GM12892 (cell line): ENCODE measurements around the gene SOX18.
A peak's percentile ranks its signal among the peaks of the same experiment; 100 is the strongest.

Experiments used
- DNase-seq: peaks from one replicate; pipeline ENCODE4 v3.0.0; 2011; ENCODE audit not compliant: insufficient read length
- FAIRE-seq: peaks from 2 replicates; lab custom pipeline; 2011; peaks lifted over from hg19 to GRCh38; lab: Jason Lieb, UNC
- POLR2A ChIP-seq: IDR thresholded peaks from 2 replicates; pipeline ENCODE4 v1.6.1; 2011; ENCODE audit warnings: low read depth, low read length, control low read depth
- POLR2AphosphoS5 ChIP-seq: IDR thresholded peaks from 2 replicates; pipeline ENCODE4 v1.6.1; 2011; ENCODE audit warnings: low read depth, low read length, control low read depth
- TAF1 ChIP-seq: IDR thresholded peaks from 2 replicates; pipeline ENCODE4 v1.6.1; 2011; ENCODE audit warnings: low read depth, mild to moderate bottlenecking, control low read depth, low read length, borderline replicate concordance

The SOX18 gene

DNA sequence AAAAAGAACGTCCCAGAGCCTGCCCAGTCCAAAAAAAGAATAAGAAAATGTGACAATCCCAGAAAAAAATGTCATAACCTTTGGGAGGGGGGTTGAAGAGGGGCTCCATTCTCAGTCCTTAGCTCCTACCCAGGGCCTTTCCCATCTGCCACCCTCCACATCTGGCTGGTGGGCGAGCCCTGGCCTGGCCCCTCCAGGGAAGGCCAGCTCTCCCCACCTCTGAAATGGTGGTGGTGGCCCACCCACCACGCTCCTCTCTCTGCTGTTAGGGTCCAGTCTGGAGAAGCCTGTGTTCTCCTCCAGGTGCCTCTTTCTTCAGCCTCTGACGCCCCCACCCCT lies 29.5 kb upstream of the SOX18 start:
- TF ChIP-seq POLR2A = no peak
- TF ChIP-seq TAF1 = no peak
- TF ChIP-seq POLR2AphosphoS5 = no peak
- DNase-seq = no peak
- peak; percentile 53 for FAIRE-seq

GRCh38 chr20:64077876-64078551 lies 28.6 kb upstream of the SOX18 start:
- TF ChIP-seq POLR2AphosphoS5 = no peak
- TF ChIP-seq POLR2A = no peak
- no peak for TF ChIP-seq TAF1
- FAIRE-seq (peak; percentile 81), DNase-seq (no peak)

DNA sequence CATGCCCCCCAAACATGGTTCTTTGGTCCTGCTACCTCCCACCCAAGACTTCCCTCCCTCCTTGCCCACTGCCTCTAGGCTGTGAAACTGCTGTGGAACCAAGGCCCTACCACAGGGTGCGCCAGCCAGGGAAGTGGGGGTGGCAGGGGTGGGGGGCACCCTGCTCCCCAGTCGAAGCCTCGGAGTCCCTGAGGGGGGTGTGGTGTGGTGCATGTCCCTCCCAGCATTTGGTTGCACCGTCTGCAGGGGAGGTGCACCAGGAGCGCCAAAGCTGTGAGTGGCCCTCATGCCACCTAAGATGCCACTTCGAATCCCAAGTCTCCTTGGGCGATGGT lies 28.1 kb upstream of the SOX18 start:
- TF ChIP-seq TAF1 (no peak), POLR2AphosphoS5 (no peak), POLR2A (no peak)
- no peak for FAIRE-seq
- no peak for DNase-seq

DNA sequence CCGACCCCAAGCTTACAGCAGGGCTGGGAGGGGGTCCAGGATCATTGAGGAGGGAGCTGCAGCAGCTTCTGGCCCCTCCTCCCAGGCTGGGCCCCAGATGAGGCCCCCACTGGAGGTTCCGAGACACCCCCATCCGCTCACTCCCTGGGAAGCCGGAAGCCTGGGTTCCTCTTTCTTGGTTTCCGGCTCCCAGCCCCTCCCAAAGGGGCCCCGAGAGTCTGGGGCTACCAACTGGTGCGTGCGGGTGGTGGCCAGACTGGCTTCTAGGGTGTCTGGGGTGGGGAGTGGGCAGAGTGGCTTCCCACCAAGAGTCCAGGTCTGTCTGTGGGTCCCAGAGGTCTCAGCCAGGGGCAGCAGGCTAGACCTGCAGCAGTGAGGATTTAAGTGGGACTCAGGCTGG lies 27.7 kb upstream of the SOX18 start:
- peak; percentile 83 for FAIRE-seq
- TF ChIP-seq POLR2AphosphoS5 (0 out of 2 replicates have a peak, but pooled peaks have one; percentile 31), TAF1 (0 out of 2 replicates have a peak, but pooled peaks have one; percentile 71), POLR2A (peak; percentile 54)
- peak; percentile 71 for DNase-seq

DNA sequence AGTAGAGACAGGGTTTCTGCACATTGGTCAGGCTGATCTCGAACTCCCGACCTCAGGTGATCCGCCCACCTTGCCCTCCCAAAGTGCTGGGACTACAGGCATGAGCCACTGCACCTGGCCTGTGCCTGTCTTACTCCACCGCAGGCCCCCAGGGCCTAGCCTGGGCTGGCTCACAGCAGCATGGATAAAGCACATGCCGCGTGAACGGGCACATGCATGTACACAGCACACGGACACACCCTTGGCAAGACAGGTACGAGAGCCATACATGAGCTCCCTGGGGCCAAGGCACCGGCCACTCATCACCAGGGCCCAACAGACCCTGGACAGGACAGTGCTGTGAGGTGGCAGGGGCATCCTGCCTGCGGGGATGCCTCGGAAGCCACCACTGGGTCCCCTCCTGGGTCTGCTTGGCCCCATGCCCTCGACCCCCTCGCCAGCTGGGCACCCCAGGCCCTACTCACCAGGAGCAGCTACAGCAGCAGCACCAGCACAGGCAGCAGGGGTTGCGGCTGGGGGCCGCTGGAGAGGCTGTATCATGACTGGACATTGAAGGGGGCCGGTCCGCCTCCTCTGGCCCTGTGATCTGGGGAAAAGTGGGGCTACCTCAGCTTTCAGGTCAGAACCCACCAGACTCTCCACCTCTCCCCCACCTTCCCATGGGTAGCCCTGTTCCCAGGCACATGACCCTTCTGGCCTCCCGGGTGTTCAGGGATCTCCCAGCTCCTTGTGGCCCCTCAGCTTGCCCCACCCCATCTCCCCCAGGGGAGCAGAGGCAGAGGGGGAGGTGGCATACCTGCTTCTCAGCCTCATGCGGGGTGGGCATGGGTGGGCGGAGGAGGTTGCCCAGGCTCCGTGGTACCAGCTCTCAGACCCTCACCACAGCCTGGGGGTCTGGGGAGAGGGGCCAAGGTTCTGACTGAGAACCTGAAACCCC lies 26.9 kb upstream of the SOX18 start:
- no peak for DNase-seq
- FAIRE-seq = peak; percentile 70
- TF ChIP-seq TAF1 = no peak

- FAIRE-seq (no peak), DNase-seq (no peak)
- TF ChIP-seq TAF1 = no peak
- no peak for TF ChIP-seq POLR2AphosphoS5
- TF ChIP-seq POLR2A = no peak
Measured at GRCh38 chr20:64075556-64075955, 26.1 kb upstream of the SOX18 start.

DNA sequence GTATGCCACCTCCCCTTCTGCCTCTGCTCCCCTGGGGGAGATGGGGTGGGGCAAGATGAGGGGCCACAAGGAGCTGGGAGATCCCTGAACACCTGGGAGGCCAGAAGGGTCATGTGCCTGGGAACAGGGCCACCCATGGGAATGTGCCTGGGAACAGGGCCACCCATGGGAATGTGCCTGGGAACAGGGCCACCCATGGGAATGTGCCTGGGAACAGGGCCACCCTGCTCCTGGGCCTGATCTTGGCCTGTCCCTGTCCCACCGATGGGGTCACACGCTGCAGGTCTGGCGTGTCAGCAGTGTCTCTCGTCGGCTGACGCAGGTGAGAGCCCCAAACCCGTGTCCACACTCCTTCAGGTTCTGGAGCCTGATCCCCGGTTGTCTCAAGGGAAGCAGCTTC lies 25.5 kb upstream of the SOX18 start:
- no peak for DNase-seq
- FAIRE-seq = no peak
- no peak for TF ChIP-seq TAF1
- no peak for TF ChIP-seq POLR2AphosphoS5
- TF ChIP-seq POLR2A = no peak

DNA sequence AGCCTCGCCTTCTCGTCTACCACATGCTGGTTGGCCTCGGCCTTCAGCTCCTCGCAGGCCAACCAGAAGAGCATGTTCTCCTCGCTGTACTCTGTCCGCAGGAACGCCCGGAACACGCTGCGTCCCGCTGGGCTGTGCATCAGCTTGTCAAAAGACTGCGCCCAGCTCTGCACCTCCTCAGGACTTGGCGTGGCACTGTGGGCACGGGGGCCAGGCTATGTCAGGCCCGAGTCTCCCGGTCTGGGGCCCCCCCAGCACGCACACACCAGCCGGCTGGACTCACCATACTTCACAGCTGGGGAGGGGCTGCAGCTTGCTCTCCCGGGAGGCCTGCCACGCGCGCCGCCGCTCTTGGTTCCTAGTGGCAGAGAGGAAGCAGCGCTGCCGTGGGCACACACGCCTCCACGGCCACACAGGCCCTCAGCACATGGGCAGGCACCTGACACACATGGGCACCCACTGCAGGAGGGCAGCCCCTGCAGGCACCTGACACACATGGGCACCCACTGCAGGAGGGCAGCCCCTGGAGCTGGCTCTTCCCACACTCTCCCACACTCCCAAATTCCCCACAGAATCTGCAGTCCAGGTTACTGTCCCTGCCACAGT lies 24.8 kb upstream of the SOX18 start:
- no peak for TF ChIP-seq POLR2AphosphoS5
- no peak for TF ChIP-seq TAF1
- TF ChIP-seq POLR2A = no peak
- FAIRE-seq (no peak), DNase-seq (no peak)

- TF ChIP-seq POLR2A (no peak), POLR2AphosphoS5 (no peak), TAF1 (no peak)
- no peak for DNase-seq
- FAIRE-seq = no peak
Measured at GRCh38 chr20:64073476-64074183, 24.2 kb upstream of the SOX18 start.

GRCh38 chr20:64072498-64073063 lies 23.1 kb upstream of the SOX18 start:
- FAIRE-seq (no peak), DNase-seq (no peak)
- no peak for TF ChIP-seq TAF1
- no peak for TF ChIP-seq POLR2A
- no peak for TF ChIP-seq POLR2AphosphoS5
